ENCODE results near the gene MYL9.

MYL9 gene

GRCh38 chr20:36544134-36545018 is 3.1 kb downstream of the MYL9 start:
- TF ChIP-seq, protein P1, sequence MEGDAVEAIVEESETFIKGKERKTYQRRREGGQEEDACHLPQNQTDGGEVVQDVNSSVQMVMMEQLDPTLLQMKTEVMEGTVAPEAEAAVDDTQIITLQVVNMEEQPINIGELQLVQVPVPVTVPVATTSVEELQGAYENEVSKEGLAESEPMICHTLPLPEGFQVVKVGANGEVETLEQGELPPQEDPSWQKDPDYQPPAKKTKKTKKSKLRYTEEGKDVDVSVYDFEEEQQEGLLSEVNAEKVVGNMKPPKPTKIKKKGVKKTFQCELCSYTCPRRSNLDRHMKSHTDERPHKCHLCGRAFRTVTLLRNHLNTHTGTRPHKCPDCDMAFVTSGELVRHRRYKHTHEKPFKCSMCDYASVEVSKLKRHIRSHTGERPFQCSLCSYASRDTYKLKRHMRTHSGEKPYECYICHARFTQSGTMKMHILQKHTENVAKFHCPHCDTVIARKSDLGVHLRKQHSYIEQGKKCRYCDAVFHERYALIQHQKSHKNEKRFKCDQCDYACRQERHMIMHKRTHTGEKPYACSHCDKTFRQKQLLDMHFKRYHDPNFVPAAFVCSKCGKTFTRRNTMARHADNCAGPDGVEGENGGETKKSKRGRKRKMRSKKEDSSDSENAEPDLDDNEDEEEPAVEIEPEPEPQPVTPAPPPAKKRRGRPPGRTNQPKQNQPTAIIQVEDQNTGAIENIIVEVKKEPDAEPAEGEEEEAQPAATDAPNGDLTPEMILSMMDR (IDR thresholded peaks at IDR 0.05; ENCODE audit: extremely low read depth, insufficient read depth, missing control alignments) = no peak
- in situ Hi-C loops (cut with MboI; ENCODE audit: low pct_unique_long_range_greater_than_20kb, low sequenced_read_pairs, unreplicated experiment) = no loop called here
- no peak for DNase-seq (ENCODE audit: low spot score)

DNA sequence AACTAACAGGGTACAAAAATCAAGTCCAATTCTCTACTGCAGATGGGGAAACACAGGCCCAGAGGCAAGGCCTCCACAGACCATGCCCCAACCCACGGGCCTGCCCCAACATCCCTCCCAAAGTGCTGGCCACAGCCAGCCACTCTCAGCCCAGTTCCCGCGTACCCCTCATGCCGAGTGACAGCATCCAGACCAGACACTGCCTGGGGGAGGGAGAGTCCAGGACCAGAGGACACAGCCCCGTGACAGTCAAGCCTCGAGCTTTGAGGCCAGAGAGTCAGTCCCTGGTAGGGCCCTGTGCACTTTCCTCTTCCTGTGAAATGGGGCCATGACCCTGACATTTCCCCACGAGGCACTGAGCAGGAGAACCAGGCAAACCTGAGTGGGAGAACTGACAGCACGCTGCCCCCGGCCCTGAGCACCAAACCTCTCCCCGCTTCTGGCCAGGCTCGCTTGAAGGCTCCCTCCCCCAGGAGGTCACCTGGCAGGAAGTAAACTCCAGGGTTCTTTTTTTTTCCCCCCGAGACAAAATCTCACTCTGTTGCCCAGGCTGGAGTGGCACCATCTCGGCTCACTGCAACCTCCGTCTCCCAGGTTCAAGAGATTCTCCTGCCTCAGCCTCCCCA is 4.9 kb downstream of the MYL9 start:
- in situ Hi-C loops (cut with MboI; ENCODE audit: low pct_unique_long_range_greater_than_20kb, low sequenced_read_pairs, unreplicated experiment) = no loop called here
- DNase-seq (ENCODE audit: low spot score) = no peak
- TF ChIP-seq, protein P1 (IDR thresholded peaks at IDR 0.05; ENCODE audit: extremely low read depth, insufficient read depth, missing control alignments) = no peak

- TF ChIP-seq, protein P1 (IDR thresholded peaks at IDR 0.05; ENCODE audit: extremely low read depth, insufficient read depth, missing control alignments) = no peak
- DNase-seq (ENCODE audit: low spot score) = no peak
- in situ Hi-C loops (cut with MboI; ENCODE audit: low pct_unique_long_range_greater_than_20kb, low sequenced_read_pairs, unreplicated experiment) = no loop called here
These were observed 6.1 kb downstream of the MYL9 start for GRCh38 chr20:36547186-36548005.

- TF ChIP-seq, protein P1 (IDR thresholded peaks at IDR 0.05; ENCODE audit: extremely low read depth, insufficient read depth, missing control alignments) = peak; percentile 14
- in situ Hi-C loops (cut with MboI; ENCODE audit: low pct_unique_long_range_greater_than_20kb, low sequenced_read_pairs, unreplicated experiment) = no loop called here
- no peak for DNase-seq (ENCODE audit: low spot score)
These were observed 6.6 kb downstream of the MYL9 start for GRCh38 chr20:36548006-36548315.

DNA sequence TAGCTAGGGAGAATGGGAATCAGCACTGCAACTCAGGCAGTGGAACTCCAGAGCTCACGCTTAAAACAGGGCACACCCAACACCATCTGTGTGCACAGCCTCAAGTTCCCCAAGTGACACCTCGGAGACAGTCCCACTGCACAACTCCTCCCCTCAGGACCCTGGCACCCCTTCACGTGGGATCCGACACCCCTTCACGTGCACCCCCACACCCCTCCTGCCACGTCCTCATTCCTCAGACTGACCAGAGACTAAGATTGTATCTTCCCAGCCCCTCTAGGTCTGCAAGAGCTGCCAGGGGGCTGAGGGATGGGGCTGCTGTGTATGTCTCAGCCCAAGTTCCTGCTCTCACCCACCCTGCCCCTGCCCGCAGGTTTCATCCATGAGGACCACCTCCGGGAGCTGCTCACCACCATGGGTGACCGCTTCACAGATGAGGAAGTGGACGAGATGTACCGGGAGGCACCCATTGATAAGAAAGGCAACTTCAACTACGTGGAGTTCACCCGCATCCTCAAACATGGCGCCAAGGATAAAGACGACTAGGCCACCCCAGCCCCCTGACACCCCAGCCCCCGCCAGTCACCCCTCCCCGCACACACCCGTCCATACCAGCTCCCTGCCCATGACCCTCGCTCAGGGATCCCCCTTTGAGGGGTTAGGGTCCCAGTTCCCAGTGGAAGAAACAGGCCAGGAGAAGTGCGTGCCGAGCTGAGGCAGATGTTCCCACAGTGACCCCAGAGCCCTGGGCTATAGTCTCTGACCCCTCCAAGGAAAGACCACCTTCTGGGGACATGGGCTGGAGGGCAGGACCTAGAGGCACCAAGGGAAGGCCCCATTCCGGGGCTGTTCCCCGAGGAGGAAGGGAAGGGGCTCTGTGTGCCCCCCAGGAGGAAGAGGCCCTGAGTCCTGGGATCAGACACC is 7.6 kb downstream of the MYL9 start:
- no peak for DNase-seq (ENCODE audit: low spot score)
- TF ChIP-seq, protein P1 (IDR thresholded peaks at IDR 0.05; ENCODE audit: extremely low read depth, insufficient read depth, missing control alignments) = no peak
- in situ Hi-C loops (cut with MboI; ENCODE audit: low pct_unique_long_range_greater_than_20kb, low sequenced_read_pairs, unreplicated experiment) = no loop called here

- TF ChIP-seq, protein P1 (IDR thresholded peaks at IDR 0.05; ENCODE audit: extremely low read depth, insufficient read depth, missing control alignments) = no peak
These were observed 8.3 kb downstream of the MYL9 start for GRCh38 chr20:36549628-36549941.

More at GRCh38 chr20:36549628-36549941, 8.3 kb downstream of the MYL9 start:
- DNase-seq (ENCODE audit: low spot score) = no peak
- in situ Hi-C loops (cut with MboI; ENCODE audit: low pct_unique_long_range_greater_than_20kb, low sequenced_read_pairs, unreplicated experiment) = no loop called here
